GM21423 (cell line): ENCODE data around the gene WDR33.

ENCODE experiments used
- ATAC-seq: cut with Tn5 transposase; IDR thresholded peaks from one replicate; pipeline ENCODE4 v1.9.1; 2021; ENCODE audit warnings: mild to moderate bottlenecking, moderate library complexity; ENCODE audit not compliant: unreplicated experiment

The WDR33 gene

DNA sequence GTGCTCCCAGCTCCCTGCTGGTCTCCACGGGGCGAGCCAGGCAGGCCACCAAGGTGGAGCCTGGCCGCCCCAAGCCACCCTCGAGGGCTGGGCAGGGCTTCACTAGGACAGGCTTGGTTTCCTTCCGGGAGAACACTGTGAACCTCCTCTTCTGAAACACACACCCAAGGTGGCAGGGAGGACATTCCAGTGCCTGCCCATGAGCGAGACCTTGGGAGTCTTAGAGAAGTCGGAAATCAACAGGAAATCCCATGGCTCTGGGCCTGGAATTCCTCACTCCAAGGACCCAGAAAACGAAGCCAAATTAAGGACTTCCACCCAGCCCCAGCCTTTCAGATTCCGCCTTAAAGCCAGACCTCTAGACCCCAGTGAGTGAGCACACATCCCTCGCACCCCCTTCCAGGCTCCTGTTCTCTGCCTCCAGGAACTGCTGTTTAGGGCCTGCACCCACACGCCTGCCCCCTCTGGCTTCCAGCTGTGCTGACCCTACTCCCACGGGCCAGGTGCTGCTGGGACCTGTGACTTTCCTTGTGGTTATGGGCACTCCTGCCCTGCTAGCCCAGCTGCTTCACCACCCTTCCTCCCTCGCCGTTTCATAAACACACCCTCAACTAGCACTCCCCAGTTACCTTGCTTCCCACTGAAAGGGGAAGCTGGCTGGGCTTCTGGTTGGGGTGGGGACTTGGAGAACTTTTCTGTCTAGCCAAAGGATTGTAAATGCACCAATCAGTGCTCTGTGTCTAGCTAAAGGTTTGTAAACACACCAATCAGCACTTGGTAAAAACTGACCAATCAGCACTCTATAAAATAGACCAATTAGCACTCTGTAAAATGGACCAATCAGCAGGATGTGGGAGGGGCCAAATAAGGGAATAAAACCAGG, 151.3 kb downstream of the WDR33 start:
- ATAC-seq: no peak

DNA sequence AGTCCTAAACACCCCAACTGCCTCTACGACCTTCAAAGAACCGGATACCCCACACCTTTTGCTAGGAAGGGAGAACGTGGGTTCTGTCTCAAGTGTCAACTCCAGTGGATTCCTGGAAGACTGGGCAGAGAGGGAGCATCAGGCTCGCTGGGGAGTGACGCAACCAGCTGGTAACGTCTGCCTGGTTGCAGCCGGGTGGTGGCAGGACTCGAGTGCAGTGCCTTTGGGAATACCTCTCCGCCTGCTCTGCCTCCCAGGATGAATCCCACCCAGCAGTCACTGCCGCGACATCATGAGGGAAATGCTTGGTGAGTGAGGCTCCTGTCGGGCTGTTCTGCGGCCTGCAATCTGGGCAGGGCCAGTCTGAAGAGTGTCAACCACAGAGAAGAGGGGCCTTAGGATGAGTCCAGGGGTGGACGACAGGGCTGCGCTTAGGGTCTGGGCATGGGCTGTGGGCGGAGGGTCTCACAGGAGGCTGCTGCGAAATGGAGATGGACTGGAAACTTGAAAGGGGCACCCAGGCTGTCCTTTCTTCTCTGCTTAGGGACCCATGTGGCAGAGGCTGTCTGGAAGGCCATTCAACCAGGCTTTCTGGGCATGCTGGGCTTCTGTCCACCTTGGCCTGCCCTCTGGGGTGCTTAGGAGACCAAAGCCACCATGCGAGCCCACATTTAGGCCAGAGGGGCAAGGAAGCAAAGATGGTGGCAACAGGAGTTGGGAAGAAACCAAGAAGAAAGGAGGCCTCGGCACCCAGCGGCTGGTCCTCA, 152.1 kb downstream of the WDR33 start:
- no peak for ATAC-seq

DNA sequence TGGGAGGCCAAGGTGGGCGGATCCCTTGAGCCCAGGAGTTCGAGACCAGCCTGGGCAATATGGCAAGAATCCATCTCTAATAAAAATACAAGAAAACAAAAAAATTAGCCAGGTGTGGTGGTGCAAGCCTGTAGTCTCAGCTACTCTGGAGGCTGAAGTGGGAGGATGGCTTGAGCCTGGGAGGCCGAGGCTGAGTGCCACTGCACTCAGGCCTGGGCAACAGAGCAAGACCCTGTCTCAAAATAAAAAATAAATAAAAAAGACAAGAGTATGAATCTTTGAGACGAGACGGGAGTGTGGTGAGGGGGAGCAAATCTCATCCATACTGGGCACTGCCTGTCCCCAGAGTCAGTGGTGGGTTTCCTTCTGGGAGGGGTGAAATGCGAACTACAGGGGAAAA, 152.8 kb downstream of the WDR33 start:
- ATAC-seq: no peak

DNA sequence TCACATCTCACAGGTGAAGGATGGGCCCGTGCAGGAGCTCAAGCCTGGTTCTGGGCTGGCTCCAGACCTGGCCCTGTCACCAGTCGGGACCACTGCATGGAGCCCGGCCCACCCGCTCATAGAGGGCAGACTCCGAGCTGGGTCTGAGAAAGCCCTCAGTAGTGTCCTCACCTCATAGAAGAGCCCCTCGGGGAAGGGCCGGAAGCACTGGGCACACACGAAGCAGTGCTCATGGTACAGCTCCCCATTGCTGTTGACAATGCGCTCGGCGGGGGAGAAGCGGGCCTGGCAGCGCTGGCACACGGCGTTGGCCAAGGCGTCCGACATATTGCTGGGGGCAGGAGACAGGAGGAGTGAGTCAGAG, 153.8 kb downstream of the WDR33 start:
- no peak for ATAC-seq

DNA sequence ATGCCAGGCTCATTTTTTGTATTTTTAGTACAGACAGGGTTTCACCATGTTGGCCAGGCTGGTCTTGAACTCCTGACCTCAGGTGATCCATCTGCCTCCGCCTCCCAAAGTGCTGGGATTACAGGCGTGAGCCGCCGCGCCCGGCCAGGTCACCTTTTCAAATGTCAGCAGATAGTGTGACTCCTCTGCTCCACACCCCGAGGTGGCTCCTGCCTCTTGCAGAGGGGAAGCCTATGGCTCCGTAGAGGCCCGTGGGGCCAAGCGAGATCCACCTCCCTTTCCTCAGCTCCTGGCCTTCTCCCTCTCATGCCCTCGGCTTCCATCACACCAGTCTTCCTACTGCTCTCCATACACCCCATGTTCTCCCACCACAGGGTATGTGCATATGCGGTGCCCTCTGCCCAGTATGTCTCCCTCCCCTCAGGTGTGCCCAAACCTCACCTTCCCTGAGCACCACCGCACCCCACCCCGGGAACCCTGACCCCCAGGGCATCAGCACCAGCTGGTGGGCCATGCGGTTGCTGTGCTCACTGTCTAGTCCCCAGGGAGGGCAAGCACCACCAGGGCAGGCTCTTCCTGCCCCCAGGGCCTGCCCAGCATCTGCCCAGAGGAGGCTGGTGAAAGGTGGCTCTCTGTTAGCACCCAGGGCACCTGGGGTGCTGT, 154.3 kb downstream of the WDR33 start:
- ATAC-seq: no peak

DNA sequence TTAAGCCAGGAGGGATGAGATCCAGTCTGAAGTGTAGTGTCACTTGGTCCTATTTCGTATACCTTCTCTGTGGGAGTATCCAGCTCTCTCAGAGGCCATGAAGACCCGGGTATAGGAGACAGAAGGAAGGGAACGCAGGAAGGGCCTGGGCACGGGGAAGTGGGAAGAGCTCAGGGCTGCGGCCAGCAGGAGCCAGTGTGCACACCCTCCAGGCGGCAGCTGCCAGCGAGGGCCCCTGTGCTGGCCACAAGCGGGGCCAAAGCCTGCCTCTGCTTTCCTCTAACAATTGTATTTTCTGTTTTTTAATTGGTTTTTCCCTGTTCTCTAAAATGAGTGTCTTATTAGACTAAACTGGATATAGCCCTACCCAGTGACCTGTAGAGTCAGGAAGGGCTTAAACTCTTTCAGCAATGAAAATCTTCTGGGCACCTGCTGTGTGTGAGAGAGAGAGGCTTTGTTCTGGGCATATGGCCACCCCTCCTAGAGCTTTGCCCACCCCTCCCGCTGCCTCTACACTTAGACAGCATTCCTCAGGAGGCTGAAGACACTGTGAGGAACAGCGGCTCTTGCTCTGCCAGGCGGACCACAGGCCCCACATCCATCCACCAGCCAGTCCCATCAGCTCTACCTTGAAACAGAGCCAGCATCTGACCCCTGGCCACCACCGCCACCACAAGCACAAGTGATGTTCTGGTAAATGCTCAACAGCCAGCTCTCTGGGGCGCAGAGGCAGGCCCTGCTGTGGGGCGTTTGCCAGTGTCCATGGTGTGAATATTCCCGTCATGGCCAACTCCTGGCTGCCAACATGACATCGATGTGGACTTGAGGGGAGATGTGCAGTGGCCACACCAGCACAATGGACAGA, 155.5 kb downstream of the WDR33 start:
- no peak for ATAC-seq

DNA sequence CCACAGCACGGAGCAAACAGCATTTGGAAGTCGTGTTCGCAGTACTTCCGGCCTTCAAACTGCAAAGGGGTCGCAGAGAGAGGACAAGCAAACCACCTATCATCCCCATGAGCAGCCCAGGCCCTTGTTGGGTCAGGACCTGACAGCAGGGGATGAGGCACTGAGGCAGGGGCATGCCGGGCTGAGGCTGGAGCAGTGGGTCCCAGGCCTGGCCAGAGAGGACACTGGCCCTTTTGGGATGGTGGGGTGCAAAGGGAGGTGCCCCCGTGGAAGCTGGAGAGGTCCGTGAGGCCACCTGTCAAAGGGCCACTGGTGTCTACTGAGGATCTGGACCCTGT, 156.2 kb downstream of the WDR33 start:
- ATAC-seq: no peak

DNA sequence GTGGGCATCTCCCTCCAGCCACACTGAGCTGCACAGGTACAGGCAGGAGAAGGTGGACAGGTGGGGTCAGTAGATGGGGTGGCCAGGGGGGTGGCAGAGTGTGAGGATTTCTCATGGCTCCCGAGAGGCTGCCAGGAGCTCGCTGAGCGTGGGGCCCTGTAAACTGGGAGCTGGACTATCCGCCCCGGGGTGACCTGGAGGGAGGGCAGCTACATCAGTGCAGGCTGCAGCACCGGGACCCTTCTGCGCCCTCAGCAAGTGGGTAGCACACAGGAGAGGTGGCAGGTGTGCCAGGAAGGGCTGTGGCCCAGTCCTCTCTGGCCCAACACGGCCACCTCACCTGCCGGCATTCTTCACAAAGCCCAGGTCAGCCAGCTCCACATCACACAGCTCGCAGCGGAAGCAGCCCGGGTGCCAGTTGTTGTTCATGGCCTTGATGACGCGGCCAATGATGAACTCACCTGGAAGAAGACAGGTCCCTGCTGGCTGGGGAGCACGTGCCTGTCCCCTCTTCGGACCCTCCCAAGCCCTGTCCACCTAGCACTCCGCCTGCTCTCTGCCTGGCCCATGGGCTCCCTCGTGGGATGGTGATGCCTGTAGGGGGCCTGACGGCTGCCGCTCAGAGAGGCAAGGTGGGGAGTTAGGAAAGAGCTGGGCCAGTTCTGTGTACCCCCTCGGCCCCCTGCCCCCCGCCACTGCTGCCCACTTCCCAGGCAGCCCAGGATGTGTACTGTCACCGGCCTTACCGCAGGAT, 156.7 kb downstream of the WDR33 start:
- no peak for ATAC-seq

DNA sequence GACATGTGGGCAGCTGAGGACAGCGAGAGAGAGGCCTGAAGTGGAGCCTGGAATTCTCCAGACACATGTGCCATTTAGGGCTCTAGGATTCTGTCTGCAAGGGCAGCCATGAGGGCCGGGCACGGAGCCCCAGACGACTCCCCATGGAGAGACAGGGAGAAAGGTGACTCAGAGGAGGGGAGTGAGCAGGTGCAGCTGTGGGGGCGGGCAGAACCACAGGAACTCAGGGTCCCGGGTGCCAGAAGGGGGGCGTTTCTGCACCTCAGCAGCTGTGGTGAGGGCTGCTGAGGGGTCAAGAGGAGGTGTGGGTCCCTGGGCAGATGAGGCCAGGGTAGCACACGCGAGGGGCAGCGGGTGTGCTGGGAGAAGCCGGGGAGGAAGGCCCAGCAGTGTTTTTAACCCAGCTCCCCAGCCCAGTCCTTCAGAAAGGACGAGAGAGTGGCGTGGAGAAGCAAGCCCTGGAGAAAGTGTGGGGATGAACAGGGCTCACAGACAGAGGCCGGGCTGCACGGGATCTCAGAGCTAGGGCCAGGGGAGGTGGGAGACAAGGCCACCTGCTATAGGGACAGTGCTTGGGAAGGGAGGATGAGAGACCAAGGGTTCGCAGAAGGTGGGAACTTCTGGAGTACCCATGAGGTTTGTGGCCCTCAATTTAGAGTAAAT, 157.4 kb downstream of the WDR33 start:
- no peak for ATAC-seq

DNA sequence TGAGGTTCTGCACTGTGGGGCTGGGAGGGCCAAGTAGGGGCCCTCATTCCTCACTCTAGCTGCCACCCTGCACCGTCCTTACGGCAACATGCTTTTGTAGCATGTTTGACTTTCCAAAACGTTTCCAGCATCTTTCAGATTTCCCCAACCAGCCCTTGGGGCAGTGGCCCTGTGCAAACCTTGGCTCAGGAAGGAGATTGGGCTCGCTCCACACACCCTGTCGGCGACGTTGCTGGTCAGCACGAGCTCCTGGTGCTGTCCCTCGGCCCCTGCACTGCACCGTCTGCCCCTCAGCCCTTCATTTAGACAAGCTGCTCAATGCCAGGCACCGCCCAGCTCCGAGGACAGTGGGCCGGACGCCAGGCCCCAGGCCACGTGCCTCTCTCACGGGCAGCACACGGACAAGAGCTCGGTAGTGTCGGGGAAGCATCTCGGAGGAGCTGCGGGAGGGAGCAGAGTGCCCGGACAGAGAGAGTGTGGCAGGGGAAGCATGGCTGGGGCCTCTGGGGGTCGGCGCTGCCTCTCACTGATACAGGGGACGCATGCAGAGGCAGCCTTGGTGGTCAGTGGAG, 158.1 kb downstream of the WDR33 start:
- ATAC-seq: no peak

DNA sequence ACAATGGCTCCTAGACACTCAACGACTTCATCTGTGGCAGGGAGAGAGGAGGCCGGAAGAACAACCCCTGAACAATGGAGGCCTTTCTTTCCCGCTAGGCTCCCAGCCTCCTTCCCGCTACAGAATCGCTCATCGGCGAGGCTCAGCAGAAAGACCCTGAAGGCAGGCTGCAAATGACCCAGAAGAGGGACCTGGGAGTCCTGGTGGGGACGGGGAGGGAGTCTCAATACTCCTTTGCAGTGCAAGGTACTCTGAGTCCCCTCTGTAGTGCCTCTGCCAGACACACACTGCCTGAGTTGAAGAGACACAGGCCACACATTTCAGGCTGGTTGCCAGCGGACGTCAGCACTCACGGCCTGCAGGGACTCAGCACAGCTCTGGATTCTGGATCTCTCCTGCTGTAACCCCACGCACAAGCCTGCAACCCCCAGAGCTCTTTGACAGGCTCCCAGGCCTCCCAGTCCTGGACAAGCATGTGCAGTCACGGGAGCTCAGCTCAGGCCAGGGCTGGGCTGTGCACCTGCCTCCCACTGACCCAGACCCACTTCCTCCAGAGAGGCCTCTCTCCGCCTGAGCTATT, 158.9 kb downstream of the WDR33 start:
- no peak for ATAC-seq

DNA sequence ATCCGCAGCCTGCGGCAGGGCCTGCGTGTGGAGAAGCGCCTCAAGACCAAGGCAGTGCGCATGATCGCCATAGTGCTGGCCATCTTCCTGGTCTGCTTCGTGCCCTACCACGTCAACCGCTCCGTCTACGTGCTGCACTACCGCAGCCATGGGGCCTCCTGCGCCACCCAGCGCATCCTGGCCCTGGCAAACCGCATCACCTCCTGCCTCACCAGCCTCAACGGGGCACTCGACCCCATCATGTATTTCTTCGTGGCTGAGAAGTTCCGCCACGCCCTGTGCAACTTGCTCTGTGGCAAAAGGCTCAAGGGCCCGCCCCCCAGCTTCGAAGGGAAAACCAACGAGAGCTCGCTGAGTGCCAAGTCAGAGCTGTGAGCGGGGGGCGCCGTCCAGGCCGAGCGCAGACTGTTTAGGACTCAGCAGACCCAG, 159.6 kb downstream of the WDR33 start:
- ATAC-seq: no peak
